ENCODE measurements around the gene ZNF10.

ZNF10 gene

DNA sequence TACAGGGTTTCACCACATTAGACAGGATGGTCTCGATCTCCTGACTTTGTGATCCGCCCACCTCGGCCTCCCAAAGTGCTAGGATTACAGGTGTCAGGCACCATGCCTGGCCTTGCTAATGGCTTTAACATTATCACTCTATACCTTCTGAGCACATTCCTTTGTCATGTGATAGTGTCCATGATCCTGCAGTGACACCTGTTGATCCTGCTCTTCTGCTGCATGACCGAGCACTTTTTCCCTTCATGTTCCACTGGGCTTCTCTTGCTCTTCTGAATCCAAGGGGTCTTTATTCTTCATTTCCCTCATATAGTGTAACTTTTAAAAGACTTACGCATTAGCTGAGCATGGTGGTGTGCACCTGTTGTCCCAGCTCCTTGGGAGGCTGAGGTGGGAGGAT lies 62.4 kb downstream of the ZNF10 start:
- Histone ChIP-seq H3K4ac (ENCODE audit: low read depth, low read length) (no peak overlapping the region), H3K36me3 (ENCODE audit: control insufficient read depth in 1 of 2, insufficient read depth in 2 of 2, low read length in 2 of 2) (peaks cover 44 to 58% of the 10 kb centered on the region in 2 experiments), H4K12ac (ENCODE audit: low read depth, low read length) (no peak overlapping the region), H3K14ac (ENCODE audit: low read length) (no peak overlapping the region), H3K4me2 (ENCODE audit: low read length) (no peak overlapping the region), H4K91ac (ENCODE audit: low read depth, low read length) (no peak overlapping the region), H3K18ac (ENCODE audit: low read length) (no peak overlapping the region), H3K27me3 (ENCODE audit: insufficient read depth, low read length) (no peaks in the 10 kb centered on the region), H3K79me1 (ENCODE audit: low read length) (no peaks in the 10 kb centered on the region), H2AFZ (ENCODE audit: insufficient read depth, low read length, poor library complexity) (no peak overlapping the region), H3K4me1 (ENCODE audit: control insufficient read depth in 1 of 2, insufficient read depth in 2 of 2, low read length in 2 of 2) (no peaks in the 10 kb centered on the region), H2BK12ac (ENCODE audit: low read length) (no peak overlapping the region), H3K4me3 (ENCODE audit: low read depth, low read length) (no peak overlapping the region), H3K23ac (ENCODE audit: low read length) (no peak overlapping the region), H2BK120ac (ENCODE audit: insufficient read depth, low read length, poor library complexity) (no peak overlapping the region), H4K8ac (ENCODE audit: low read depth, low read length) (no peak overlapping the region), H3K27ac (ENCODE audit: low read depth, low read length) (no peak overlapping the region), H2BK5ac (ENCODE audit: low read depth, low read length, poor library complexity) (no peak overlapping the region), H3K9ac (ENCODE audit: low read length) (no peak overlapping the region), H2AK5ac (ENCODE audit: low read length) (no peak overlapping the region), H3K79me2 (ENCODE audit: control insufficient read depth, insufficient read depth, low read length, poor library complexity) (no peaks in the 10 kb centered on the region), H3K9me3 (ENCODE audit: insufficient read depth, low read depth, low read length) (peaks cover 27% of the 10 kb centered on the region)
- no peak for DNase-seq
- WGBS (ENCODE audit: extremely low coverage, insufficient coverage, insufficient read length) = no CpG with 5 or more reads among the region's 5 CpGs

DNA sequence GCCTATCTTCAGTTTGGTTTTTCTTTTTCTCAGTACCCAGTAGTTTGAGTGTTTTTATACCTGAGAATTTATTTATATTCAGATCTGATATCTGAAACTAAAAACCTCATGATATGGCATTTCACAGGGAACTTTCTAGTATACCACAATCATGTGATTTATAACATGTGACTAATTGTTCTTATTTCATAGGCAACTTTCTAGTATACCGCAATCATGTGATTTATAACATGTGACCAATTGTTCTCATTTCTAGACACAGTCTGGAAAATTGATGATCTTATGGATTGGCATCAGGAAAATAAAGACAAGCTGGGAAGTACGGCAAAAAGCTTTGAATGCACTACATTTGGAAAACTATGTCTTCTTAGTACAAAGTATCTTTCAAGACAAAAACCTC lies 71.5 kb downstream of the ZNF10 start:
- no peak overlapping the region for H4K12ac ChIP-seq (ENCODE audit: low read depth, low read length)
- no peak overlapping the region for H3K4me2 ChIP-seq (ENCODE audit: low read length)

DNA sequence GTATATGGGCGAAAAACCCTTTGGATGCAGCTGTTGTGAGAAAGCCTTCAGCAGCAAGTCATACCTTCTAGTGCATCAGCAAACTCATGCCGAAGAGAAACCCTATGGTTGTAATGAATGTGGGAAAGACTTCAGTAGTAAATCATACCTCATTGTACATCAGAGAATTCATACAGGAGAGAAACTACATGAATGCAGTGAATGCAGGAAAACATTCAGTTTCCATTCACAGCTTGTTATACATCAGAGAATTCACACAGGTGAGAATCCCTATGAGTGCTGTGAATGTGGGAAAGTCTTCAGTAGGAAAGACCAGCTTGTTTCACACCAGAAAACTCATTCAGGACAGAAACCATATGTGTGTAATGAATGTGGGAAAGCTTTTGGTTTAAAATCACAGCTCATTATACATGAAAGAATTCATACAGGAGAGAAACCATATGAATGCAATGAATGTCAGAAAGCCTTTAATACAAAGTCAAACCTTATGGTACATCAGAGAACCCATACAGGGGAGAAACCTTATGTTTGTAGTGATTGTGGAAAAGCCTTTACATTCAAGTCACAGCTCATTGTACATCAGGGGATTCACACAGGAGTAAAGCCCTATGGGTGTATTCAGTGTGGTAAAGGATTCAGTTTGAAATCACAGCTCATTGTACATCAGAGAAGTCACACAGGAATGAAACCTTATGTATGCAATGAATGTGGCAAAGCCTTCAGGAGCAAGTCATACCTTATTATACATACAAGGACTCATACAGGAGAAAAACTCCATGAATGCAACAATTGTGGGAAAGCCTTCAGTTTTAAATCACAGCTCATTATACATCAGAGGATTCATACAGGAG lies 72.3 kb downstream of the ZNF10 start:
- Histone ChIP-seq H2AFZ (ENCODE audit: insufficient read depth, low read length, poor library complexity) (no peak overlapping the region), H3K36me3 (ENCODE audit: control insufficient read depth in 1 of 2, insufficient read depth in 2 of 2, low read length in 2 of 2) (peaks cover 0 to 13% of the 10 kb centered on the region in 2 experiments), H3K27me3 (ENCODE audit: insufficient read depth, low read length) (no peaks in the 10 kb centered on the region), H3K9me3 (ENCODE audit: insufficient read depth, low read depth, low read length) (peaks cover 8% of the 10 kb centered on the region), H2BK120ac (ENCODE audit: insufficient read depth, low read length, poor library complexity) (no peak overlapping the region), H3K79me2 (ENCODE audit: control insufficient read depth, insufficient read depth, low read length, poor library complexity) (no peaks in the 10 kb centered on the region), H3K9ac (ENCODE audit: low read length) (no peak overlapping the region), H3K27ac (ENCODE audit: low read depth, low read length) (no peak overlapping the region), H2AK5ac (ENCODE audit: low read length) (no peak overlapping the region), H4K12ac (ENCODE audit: low read depth, low read length) (no peak overlapping the region), H3K4me3 (ENCODE audit: low read depth, low read length) (no peak overlapping the region), H2BK12ac (ENCODE audit: low read length) (no peak overlapping the region), H4K8ac (ENCODE audit: low read depth, low read length) (no peak overlapping the region), H3K18ac (ENCODE audit: low read length) (no peak overlapping the region), H3K4me1 (ENCODE audit: control insufficient read depth in 1 of 2, insufficient read depth in 2 of 2, low read length in 2 of 2) (no peaks in the 10 kb centered on the region), H3K79me1 (ENCODE audit: low read length) (no peaks in the 10 kb centered on the region), H3K14ac (ENCODE audit: low read length) (no peak overlapping the region), H3K23ac (ENCODE audit: low read length) (no peak overlapping the region), H3K4ac (ENCODE audit: low read depth, low read length) (no peak overlapping the region), H2BK5ac (ENCODE audit: low read depth, low read length, poor library complexity) (no peak overlapping the region), H4K91ac (ENCODE audit: low read depth, low read length) (no peak overlapping the region), H3K4me2 (ENCODE audit: low read length) (no peak overlapping the region)
- DNase-seq = no peak
- no CpG with 5 or more reads among the region's 2 CpGs for WGBS (ENCODE audit: extremely low coverage, insufficient coverage, insufficient read length)

More for the DNA sequence above, 71.5 kb downstream of the ZNF10 start:
- no peak for DNase-seq
- no peak overlapping the region for H4K8ac ChIP-seq (ENCODE audit: low read depth, low read length)
- no peak overlapping the region for H2AFZ ChIP-seq (ENCODE audit: insufficient read depth, low read length, poor library complexity)
- no peak overlapping the region for H3K9ac ChIP-seq (ENCODE audit: low read length)
- WGBS (ENCODE audit: extremely low coverage, insufficient coverage, insufficient read length) = no CpG with 5 or more reads among the region's 2 CpGs
- no peaks in the 10 kb centered on the region for H3K27me3 ChIP-seq (ENCODE audit: insufficient read depth, low read length)
- no peak overlapping the region for H3K14ac ChIP-seq (ENCODE audit: low read length)
- no peak overlapping the region for H3K4ac ChIP-seq (ENCODE audit: low read depth, low read length)
- H3K9me3 ChIP-seq (ENCODE audit: insufficient read depth, low read depth, low read length) = peaks cover 8% of the 10 kb centered on the region
- no peak overlapping the region for H2BK12ac ChIP-seq (ENCODE audit: low read length)
- no peaks in the 10 kb centered on the region for H3K79me2 ChIP-seq (ENCODE audit: control insufficient read depth, insufficient read depth, low read length, poor library complexity)
- no peak overlapping the region for H3K4me3 ChIP-seq (ENCODE audit: low read depth, low read length)
- peaks cover 0 to 13% of the 10 kb centered on the region in 2 experiments for H3K36me3 ChIP-seq (ENCODE audit: control insufficient read depth in 1 of 2, insufficient read depth in 2 of 2, low read length in 2 of 2)
- H3K4me1 ChIP-seq (ENCODE audit: control insufficient read depth in 1 of 2, insufficient read depth in 2 of 2, low read length in 2 of 2) = no peaks in the 10 kb centered on the region
- H2BK5ac ChIP-seq (ENCODE audit: low read depth, low read length, poor library complexity) = no peak overlapping the region
- H4K91ac ChIP-seq (ENCODE audit: low read depth, low read length) = no peak overlapping the region
- no peaks in the 10 kb centered on the region for H3K79me1 ChIP-seq (ENCODE audit: low read length)
- no peak overlapping the region for H2BK120ac ChIP-seq (ENCODE audit: insufficient read depth, low read length, poor library complexity)
- no peak overlapping the region for H2AK5ac ChIP-seq (ENCODE audit: low read length)
- H3K27ac ChIP-seq (ENCODE audit: low read depth, low read length) = no peak overlapping the region
- no peak overlapping the region for H3K18ac ChIP-seq (ENCODE audit: low read length)
- H3K23ac ChIP-seq (ENCODE audit: low read length) = no peak overlapping the region

DNA sequence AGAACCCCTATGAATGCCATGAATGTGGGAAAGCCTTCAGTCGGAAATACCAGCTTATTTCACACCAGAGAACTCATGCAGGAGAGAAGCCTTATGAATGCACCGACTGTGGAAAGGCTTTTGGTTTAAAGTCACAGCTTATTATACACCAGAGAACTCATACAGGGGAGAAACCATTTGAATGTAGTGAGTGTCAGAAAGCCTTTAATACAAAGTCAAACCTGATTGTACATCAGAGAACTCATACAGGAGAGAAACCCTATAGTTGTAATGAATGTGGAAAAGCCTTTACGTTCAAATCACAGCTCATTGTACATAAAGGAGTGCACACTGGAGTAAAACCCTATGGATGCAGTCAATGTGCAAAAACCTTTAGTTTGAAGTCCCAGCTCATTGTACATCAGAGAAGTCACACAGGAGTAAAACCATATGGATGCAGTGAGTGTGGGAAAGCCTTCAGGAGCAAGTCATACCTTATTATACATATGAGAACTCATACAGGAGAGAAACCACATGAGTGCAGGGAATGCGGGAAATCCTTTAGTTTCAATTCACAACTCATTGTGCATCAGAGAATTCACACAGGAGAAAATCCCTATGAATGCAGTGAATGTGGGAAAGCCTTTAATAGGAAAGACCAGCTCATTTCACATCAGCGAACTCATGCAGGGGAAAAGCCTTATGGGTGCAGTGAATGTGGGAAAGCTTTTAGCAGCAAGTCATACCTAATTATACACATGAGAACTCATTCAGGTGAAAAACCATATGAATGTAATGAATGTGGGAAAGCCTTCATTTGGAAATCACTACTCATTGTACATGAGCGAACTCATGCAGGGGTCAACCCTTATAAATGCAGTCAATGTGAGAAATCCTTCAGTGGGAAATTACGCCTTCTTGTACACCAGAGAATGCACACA lies 73.2 kb downstream of the ZNF10 start:
- Histone ChIP-seq H3K18ac (ENCODE audit: low read length) (no peak overlapping the region), H3K14ac (ENCODE audit: low read length) (no peak overlapping the region), H4K12ac (ENCODE audit: low read depth, low read length) (no peak overlapping the region), H4K8ac (ENCODE audit: low read depth, low read length) (no peak overlapping the region), H3K23ac (ENCODE audit: low read length) (no peak overlapping the region), H2BK12ac (ENCODE audit: low read length) (no peak overlapping the region), H2AK5ac (ENCODE audit: low read length) (no peak overlapping the region), H2AFZ (ENCODE audit: insufficient read depth, low read length, poor library complexity) (no peak overlapping the region), H3K79me2 (ENCODE audit: control insufficient read depth, insufficient read depth, low read length, poor library complexity) (no peaks in the 10 kb centered on the region), H3K27me3 (ENCODE audit: insufficient read depth, low read length) (no peaks in the 10 kb centered on the region), H2BK5ac (ENCODE audit: low read depth, low read length, poor library complexity) (no peak overlapping the region), H3K36me3 (ENCODE audit: control insufficient read depth in 1 of 2, insufficient read depth in 2 of 2, low read length in 2 of 2) (peaks cover 0 to 13% of the 10 kb centered on the region in 2 experiments), H3K4me2 (ENCODE audit: low read length) (no peak overlapping the region), H3K9me3 (ENCODE audit: insufficient read depth, low read depth, low read length) (peaks cover 16% of the 10 kb centered on the region), H3K4me1 (ENCODE audit: control insufficient read depth in 1 of 2, insufficient read depth in 2 of 2, low read length in 2 of 2) (no peaks in the 10 kb centered on the region), H2BK120ac (ENCODE audit: insufficient read depth, low read length, poor library complexity) (no peak overlapping the region), H3K27ac (ENCODE audit: low read depth, low read length) (no peak overlapping the region), H3K4me3 (ENCODE audit: low read depth, low read length) (no peak overlapping the region), H3K79me1 (ENCODE audit: low read length) (no peaks in the 10 kb centered on the region), H3K4ac (ENCODE audit: low read depth, low read length) (no peak overlapping the region), H4K91ac (ENCODE audit: low read depth, low read length) (no peak overlapping the region), H3K9ac (ENCODE audit: low read length) (no peak overlapping the region)
- WGBS (ENCODE audit: extremely low coverage, insufficient coverage, insufficient read length) = no CpG with 5 or more reads among the region's 7 CpGs
- no peak for DNase-seq

Measured in trophoblast cell (in vitro differentiated cells and primary cell).